CD4-positive, alpha-beta T cell (primary cell): ENCODE results near the gene TRPV6. TPM values are rescaled to one million over a fixed set of nuclear protein-coding genes. Genes with fewer than 3 reads are reported as not detected.

Experiments
- ATAC-seq: fragments of 200-7000 bp; cut with Tn5 transposase; one replicate; pipeline ENCODE4 v1.10.0; 2022; ENCODE audit warnings: mild to moderate bottlenecking; ENCODE audit not compliant: poor library complexity
- CTCF ChIA-PET: fragments of 350-600 bp; sonication (Branson Sonifier 250); formaldehyde crosslinking; loops from one replicate; lab custom pipeline; 2021; ENCODE audit warnings: antibody characterized with exemption, inconsistent platforms; lab: Charles Lee
- POLR2A ChIA-PET: fragments of 350-600 bp; sonication (Branson Sonifier 250); formaldehyde crosslinking; loops from one replicate; lab custom pipeline; 2021; ENCODE audit warnings: antibody characterized with exemption, inconsistent platforms; lab: Charles Lee
- DNase-seq, 14 experiments: peaks; one replicate each; pipeline ENCODE4 v3.0.0-alpha.2; 2013 to 2020; ENCODE audit warnings: mixed read lengths in 2 of 14
- H3K27ac ChIP-seq, 2 donors: one replicate each; pipeline versions ENCODE4 v1.5.1 to v1.7.0; 2013; ENCODE audit warnings: low read length in 2 of 2, low read depth in 1 of 2, mild to moderate bottlenecking in 1 of 2
- H3K27me3 ChIP-seq, 2 experiments: 1 replicate in 1 of 2; 2 replicates in 1 of 2; pipeline versions ENCODE4 v1.6.1 to v1.7.0; 2013; ENCODE audit warnings: low read length in 2 of 2, control low read depth in 1 of 2, mild to moderate bottlenecking in 1 of 2, moderate library complexity in 1 of 2; ENCODE audit not compliant: insufficient read depth in 2 of 2, control insufficient read depth in 1 of 2
- H3K36me3 ChIP-seq: one replicate; pipeline ENCODE4 v1.6.1; 2013; ENCODE audit warnings: low read length, control low read depth; ENCODE audit not compliant: insufficient read depth
- H3K4me1 ChIP-seq: one replicate; pipeline ENCODE4 v1.6.1; 2013; ENCODE audit warnings: low read length, control low read depth; ENCODE audit not compliant: insufficient read depth
- H3K4me3 ChIP-seq: one replicate; pipeline ENCODE4 v1.5.1; 2013; ENCODE audit warnings: mild to moderate bottlenecking, low read length, moderate library complexity
- H3K9me3 ChIP-seq, 2 experiments: 1 replicate in 1 of 2; 2 replicates in 1 of 2; pipeline versions ENCODE4 v1.6.1 to v1.7.0; 2013; ENCODE audit warnings: low read length in 2 of 2, mild to moderate bottlenecking in 2 of 2, control low read depth in 1 of 2, moderate library complexity in 1 of 2; ENCODE audit not compliant: control insufficient read depth in 1 of 2, insufficient read depth in 1 of 2
- H3K27ac Mint-ChIP-seq: one replicate; pipeline ENCODE4 v1.8.0; 2020; ENCODE audit warnings: mixed read lengths
- H3K27me3 Mint-ChIP-seq: one replicate; pipeline ENCODE4 v1.8.0; 2021; ENCODE audit warnings: mixed read lengths
- H3K36me3 Mint-ChIP-seq: one replicate; pipeline ENCODE4 v1.8.0; 2021; ENCODE audit warnings: low read depth, mixed read lengths
- H3K4me1 Mint-ChIP-seq: one replicate; pipeline ENCODE4 v1.8.0; 2021; ENCODE audit warnings: low read depth, mixed read lengths
- H3K4me3 Mint-ChIP-seq: one replicate; pipeline ENCODE4 v1.8.0; 2020; ENCODE audit warnings: mild to moderate bottlenecking, mixed read lengths
- H3K9me3 Mint-ChIP-seq: one replicate; pipeline ENCODE4 v1.8.0; 2020; ENCODE audit warnings: mixed read lengths
- intact Hi-C, 2 experiments: fragments of 100-400 bp; cut with DNase I in 1 of 2; cut with micrococcal nuclease in 1 of 2; formaldehyde crosslinking; loops; one replicate each; pipeline versions ENCODE4 v1.15.1 to v1.9.0; 2023 to 2025; cut with DNase I, micrococcal nuclease
- total RNA-seq, 174 experiments: library from RNA in 2 of 174; stranded (reverse) in 2 of 174; gene quantifications; one replicate each; pipeline ENCODE4 v1.2.3 and lab custom pipeline; 2021 to 2026
- TF ChIP-seq, protein P1 (sequence below): fragments of 200-600 bp; IDR thresholded peaks from one replicate; pipeline ENCODE4 v1.8.0; 2022; ENCODE audit warnings: antibody characterized with exemption, mild to moderate bottlenecking

Gene TRPV6
- total RNA-seq, 2 experiments from 2014 or later: not detected

DNA sequence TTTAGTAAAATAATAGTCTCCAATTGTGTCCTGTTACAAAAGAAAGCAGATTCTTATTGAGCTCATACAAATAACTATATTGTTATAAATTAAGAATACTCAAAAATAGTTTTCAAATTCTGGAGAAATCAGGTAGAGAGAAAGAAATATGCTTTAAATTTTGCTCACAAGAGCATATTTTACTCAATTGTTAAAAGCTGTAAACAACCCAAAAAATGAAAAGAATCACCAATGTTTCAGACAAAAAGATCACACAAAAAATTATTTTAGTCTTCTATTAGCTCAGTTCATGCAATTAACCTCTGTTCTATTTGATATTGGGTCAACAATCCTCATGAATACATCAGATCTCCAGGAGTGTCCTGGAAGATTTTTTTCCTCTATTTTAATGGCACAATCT is 18.6 kb upstream of the TRPV6 start:
- Histone ChIP-seq H3K4me3 (no peak overlapping the region), H3K4me1 (no peaks in the 10 kb centered on the region), H3K27me3 (peaks cover 4 to 5% of the 10 kb centered on the region in 2 experiments), H3K36me3 (no peaks in the 10 kb centered on the region), H3K27ac (no peak overlapping the region), H3K9me3 (no peaks in the 10 kb centered on the region)
- no peak for ATAC-seq
- H3K9me3 Mint-ChIP-seq: no peaks in the 10 kb centered on the region
- H3K27ac Mint-ChIP-seq: no peak overlapping the region
- intact Hi-C loops: no loop called here
- TF ChIP-seq, protein P1, sequence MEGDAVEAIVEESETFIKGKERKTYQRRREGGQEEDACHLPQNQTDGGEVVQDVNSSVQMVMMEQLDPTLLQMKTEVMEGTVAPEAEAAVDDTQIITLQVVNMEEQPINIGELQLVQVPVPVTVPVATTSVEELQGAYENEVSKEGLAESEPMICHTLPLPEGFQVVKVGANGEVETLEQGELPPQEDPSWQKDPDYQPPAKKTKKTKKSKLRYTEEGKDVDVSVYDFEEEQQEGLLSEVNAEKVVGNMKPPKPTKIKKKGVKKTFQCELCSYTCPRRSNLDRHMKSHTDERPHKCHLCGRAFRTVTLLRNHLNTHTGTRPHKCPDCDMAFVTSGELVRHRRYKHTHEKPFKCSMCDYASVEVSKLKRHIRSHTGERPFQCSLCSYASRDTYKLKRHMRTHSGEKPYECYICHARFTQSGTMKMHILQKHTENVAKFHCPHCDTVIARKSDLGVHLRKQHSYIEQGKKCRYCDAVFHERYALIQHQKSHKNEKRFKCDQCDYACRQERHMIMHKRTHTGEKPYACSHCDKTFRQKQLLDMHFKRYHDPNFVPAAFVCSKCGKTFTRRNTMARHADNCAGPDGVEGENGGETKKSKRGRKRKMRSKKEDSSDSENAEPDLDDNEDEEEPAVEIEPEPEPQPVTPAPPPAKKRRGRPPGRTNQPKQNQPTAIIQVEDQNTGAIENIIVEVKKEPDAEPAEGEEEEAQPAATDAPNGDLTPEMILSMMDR: no peak
- no peak for DNase-seq
- H3K4me1 Mint-ChIP-seq: no peaks in the 10 kb centered on the region
- CTCF ChIA-PET: no interaction called here
- H3K4me3 Mint-ChIP-seq: no peak overlapping the region
- H3K27me3 Mint-ChIP-seq: peaks cover 15% of the 10 kb centered on the region
- H3K36me3 Mint-ChIP-seq: no peaks in the 10 kb centered on the region
- POLR2A ChIA-PET: interaction anchor here (0.8 kb wide), 1 partner anchor 23 kb away, joined by 3 read pairs; no protein-coding TSS in a partner anchor

DNA sequence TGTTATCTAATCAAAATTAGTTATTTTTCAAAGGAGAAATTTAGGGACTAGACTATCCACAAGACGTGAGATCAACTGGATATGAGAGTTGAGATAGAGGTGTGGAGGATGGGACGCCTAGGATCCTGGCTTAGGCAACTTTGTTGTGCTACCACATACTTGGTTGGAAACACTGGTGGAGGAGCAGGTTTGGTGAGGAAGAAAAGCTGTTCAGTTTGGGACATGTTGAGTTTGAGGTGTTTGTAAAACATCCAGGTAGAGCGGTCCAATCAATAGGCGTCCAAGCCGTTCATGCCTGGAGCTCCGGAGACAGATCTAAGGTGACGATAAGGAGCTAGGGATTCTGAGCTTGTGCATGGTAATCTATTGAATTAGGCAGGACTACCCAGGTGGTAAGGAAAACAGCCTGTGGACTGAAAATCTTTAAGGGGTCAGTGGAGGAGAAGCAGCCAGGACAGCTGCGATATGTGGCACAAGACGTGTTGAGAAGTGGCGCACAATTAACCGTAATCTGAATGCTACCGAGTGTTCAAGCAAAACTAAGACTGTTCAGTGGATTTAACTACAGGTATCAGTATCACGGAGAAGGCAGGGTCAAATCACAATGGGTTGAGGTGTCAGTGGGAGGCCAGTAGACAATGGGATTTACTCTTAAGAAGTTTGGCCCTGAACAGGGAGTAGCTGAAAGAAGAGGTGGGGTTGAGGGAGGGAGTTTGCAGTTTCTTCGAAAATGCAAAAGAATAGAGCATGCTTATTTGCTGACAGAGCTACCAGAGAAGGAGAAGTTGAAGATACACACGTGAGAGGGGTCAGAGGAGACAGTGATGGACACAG is 16.1 kb upstream of the TRPV6 start:
- intact Hi-C loops: no loop called here
- Histone ChIP-seq H3K27ac (no peak overlapping the region), H3K27me3 (no peaks in the 10 kb centered on the region), H3K36me3 (no peaks in the 10 kb centered on the region), H3K4me3 (no peak overlapping the region), H3K4me1 (no peaks in the 10 kb centered on the region), H3K9me3 (no peaks in the 10 kb centered on the region)
- H3K9me3 Mint-ChIP-seq: no peaks in the 10 kb centered on the region
- DNase-seq (no peak), ATAC-seq (no peak)
- POLR2A ChIA-PET: no interaction called here
- H3K27me3 Mint-ChIP-seq: peaks cover 5% of the 10 kb centered on the region
- no peak overlapping the region for H3K27ac Mint-ChIP-seq
- CTCF ChIA-PET: interaction anchor here (0.7 kb wide), 1 partner anchor 547 kb away, joined by 3 read pairs; no protein-coding TSS in a partner anchor
- H3K36me3 Mint-ChIP-seq: no peaks in the 10 kb centered on the region
- no peaks in the 10 kb centered on the region for H3K4me1 Mint-ChIP-seq
- TF ChIP-seq, protein P1: no peak
- no peak overlapping the region for H3K4me3 Mint-ChIP-seq

DNA sequence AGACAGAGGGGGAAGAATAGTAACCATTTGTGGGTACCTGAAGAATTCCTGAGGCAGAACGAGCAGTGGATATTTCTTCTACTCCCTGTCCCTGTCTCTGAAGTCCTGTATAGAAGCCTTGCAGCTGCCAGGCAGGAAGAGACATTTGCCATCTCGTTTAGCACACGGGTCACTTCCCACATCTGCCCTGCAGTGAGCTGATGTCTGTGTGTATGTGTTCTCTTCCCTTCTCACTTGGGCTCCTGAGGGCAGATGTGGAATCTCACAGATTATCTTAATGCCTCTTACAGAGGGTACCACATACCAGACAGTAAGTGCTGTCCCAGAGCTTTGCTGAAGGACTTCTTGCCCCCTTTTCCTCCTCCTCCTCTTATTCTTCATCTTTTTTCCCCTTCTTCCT is 14.1 kb upstream of the TRPV6 start:
- Mint-ChIP-seq H3K27ac (no peak overlapping the region), H3K27me3 (peaks cover 5% of the 10 kb centered on the region), H3K4me3 (no peak overlapping the region), H3K4me1 (no peaks in the 10 kb centered on the region), H3K36me3 (no peaks in the 10 kb centered on the region), H3K9me3 (no peaks in the 10 kb centered on the region)
- H3K9me3 ChIP-seq: no peaks in the 10 kb centered on the region
- DNase-seq (no peak), ATAC-seq (no peak)
- TF ChIP-seq, protein P1: no peak
- POLR2A ChIA-PET: no interaction called here
- H3K27ac ChIP-seq: no peak overlapping the region
- intact Hi-C loops: no loop called here
- no peaks in the 10 kb centered on the region for H3K36me3 ChIP-seq
- H3K4me3 ChIP-seq: no peak overlapping the region
- no peaks in the 10 kb centered on the region for H3K27me3 ChIP-seq
- no peaks in the 10 kb centered on the region for H3K4me1 ChIP-seq
- CTCF ChIA-PET: no interaction called here
